Glutamatergic neuron (in vitro differentiated cells): ENCODE data around the gene AHCY. TPM values are rescaled to one million over a fixed set of nuclear protein-coding genes. Genes with fewer than 3 reads are reported as not detected.

Source experiments
- DNase-seq: peaks from one replicate; pipeline ENCODE4 v3.0.0; 2022
- H3K27ac Mint-ChIP-seq: one replicate; pipeline ENCODE4 v1.8.0; 2020; ENCODE audit warnings: mild to moderate bottlenecking, mixed read lengths, inconsistent platforms; ENCODE audit not compliant: unreplicated experiment
- H3K27me3 Mint-ChIP-seq: one replicate; pipeline ENCODE4 v1.8.0; 2020; ENCODE audit warnings: mild to moderate bottlenecking, moderate library complexity, mixed read lengths, inconsistent platforms; ENCODE audit not compliant: unreplicated experiment
- H3K36me3 Mint-ChIP-seq: one replicate; pipeline ENCODE4 v1.8.0; 2020; ENCODE audit warnings: mild to moderate bottlenecking, mixed read lengths, inconsistent platforms; ENCODE audit not compliant: unreplicated experiment
- H3K4me1 Mint-ChIP-seq: one replicate; pipeline ENCODE4 v1.8.0; 2020; ENCODE audit warnings: mild to moderate bottlenecking, low read depth, mixed read lengths, inconsistent platforms; ENCODE audit not compliant: unreplicated experiment
- H3K4me3 Mint-ChIP-seq: one replicate; pipeline ENCODE4 v1.8.0; 2020; ENCODE audit warnings: mild to moderate bottlenecking, mixed read lengths, inconsistent platforms; ENCODE audit not compliant: unreplicated experiment
- H3K9me3 Mint-ChIP-seq: one replicate; pipeline ENCODE4 v1.8.0; 2020; ENCODE audit warnings: mild to moderate bottlenecking, moderate library complexity, mixed read lengths, inconsistent platforms; ENCODE audit not compliant: unreplicated experiment
- total RNA-seq: library from RNA; stranded (reverse); fragmentation: NEBNext Ultra II Directional; extraction: Animal tissue kit (Norgen Biotek cat#: 25700); gene quantifications from one replicate; pipeline ENCODE4 v1.2.1, GENCODE V29; 2021; ENCODE audit not compliant: unreplicated experiment
- TF ChIP-seq, protein P1 (sequence below): fragments of 200-600 bp; sonication (generic); IDR thresholded peaks from one replicate; pipeline ENCODE4 v1.5.0; 2021; ENCODE audit not compliant: partially characterized antibody, unreplicated experiment

The AHCY gene
- total RNA-seq, 1 donor from 2014 or later: 97.9 TPM

DNA sequence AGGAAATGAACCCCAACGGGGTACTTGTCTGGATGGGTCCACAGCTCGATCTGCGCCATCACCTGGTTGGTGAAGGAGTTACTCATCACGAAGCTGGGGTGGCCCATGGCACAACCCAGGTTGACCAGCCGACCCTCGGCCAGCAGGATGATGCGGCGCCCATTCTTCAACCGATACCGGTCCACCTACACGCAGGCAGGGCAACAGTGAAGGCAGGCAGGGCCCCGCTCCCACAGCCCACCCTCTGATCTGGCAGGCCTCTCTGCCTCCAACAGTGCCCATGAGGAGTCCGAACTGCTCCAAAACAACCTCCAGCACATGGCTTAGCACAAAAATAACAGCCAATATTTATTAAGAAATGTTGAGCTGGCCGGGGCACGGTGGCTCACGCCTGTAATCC, 17.7 kb downstream of the AHCY start:
- H3K36me3 Mint-ChIP-seq: no peaks in the 10 kb centered on the region
- H3K27me3 Mint-ChIP-seq: peaks cover 3% of the 10 kb centered on the region
- TF ChIP-seq, protein P1, sequence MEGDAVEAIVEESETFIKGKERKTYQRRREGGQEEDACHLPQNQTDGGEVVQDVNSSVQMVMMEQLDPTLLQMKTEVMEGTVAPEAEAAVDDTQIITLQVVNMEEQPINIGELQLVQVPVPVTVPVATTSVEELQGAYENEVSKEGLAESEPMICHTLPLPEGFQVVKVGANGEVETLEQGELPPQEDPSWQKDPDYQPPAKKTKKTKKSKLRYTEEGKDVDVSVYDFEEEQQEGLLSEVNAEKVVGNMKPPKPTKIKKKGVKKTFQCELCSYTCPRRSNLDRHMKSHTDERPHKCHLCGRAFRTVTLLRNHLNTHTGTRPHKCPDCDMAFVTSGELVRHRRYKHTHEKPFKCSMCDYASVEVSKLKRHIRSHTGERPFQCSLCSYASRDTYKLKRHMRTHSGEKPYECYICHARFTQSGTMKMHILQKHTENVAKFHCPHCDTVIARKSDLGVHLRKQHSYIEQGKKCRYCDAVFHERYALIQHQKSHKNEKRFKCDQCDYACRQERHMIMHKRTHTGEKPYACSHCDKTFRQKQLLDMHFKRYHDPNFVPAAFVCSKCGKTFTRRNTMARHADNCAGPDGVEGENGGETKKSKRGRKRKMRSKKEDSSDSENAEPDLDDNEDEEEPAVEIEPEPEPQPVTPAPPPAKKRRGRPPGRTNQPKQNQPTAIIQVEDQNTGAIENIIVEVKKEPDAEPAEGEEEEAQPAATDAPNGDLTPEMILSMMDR: no peak
- H3K9me3 Mint-ChIP-seq: peaks cover 4% of the 10 kb centered on the region
- H3K4me1 Mint-ChIP-seq: no peaks in the 10 kb centered on the region
- no peak overlapping the region for H3K27ac Mint-ChIP-seq
- DNase-seq: no peak
- no peak overlapping the region for H3K4me3 Mint-ChIP-seq

DNA sequence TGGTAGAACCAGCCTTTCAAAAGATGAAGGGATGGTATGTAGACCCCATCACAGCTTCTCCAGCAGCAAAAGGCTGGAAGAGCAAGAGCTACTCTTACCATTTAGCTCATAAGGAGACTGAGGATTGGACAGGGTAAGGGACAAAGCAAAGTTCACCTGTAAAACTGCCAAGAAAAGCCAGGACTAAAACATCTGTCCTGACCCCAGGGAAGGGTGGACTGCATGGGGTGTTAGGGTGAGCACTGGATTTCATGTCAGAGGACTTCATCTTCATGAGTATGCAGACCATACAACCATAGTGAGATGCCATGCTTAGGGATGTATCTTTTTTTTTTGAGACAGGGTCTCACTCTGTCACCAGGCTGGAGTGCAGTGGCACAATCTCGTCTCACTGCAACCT, 19.3 kb downstream of the AHCY start:
- Mint-ChIP-seq H3K27ac (no peak overlapping the region), H3K36me3 (no peaks in the 10 kb centered on the region), H3K4me3 (no peak overlapping the region), H3K27me3 (peaks cover 2% of the 10 kb centered on the region), H3K9me3 (peaks cover 4% of the 10 kb centered on the region), H3K4me1 (no peaks in the 10 kb centered on the region)
- no peak for DNase-seq
- TF ChIP-seq, protein P1: no peak

DNA sequence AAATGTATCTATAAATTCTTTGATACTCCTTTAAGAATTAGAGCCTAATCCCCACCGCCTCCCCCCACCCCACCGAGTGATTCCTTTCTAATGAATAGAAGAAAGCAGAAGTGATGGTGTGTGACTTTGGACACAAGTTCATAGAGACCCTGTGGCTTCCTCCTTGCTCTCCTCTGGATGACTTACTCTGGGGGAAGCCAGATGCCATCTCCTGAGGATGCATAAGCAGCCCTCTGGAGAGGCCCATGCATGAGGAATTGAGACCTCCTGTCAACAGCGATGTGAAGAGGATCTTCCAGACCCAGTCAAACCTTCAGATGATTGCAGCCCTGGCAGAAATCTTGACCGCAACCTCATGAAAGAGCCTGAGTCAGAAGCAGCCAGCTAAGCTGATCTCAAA, 21.1 kb downstream of the AHCY start:
- DNase-seq: no peak
- Mint-ChIP-seq H3K4me3 (no peak overlapping the region), H3K36me3 (no peaks in the 10 kb centered on the region), H3K27me3 (peaks cover 2% of the 10 kb centered on the region), H3K9me3 (peaks cover 4% of the 10 kb centered on the region), H3K27ac (no peak overlapping the region), H3K4me1 (no peaks in the 10 kb centered on the region)
- TF ChIP-seq, protein P1: no peak

DNA sequence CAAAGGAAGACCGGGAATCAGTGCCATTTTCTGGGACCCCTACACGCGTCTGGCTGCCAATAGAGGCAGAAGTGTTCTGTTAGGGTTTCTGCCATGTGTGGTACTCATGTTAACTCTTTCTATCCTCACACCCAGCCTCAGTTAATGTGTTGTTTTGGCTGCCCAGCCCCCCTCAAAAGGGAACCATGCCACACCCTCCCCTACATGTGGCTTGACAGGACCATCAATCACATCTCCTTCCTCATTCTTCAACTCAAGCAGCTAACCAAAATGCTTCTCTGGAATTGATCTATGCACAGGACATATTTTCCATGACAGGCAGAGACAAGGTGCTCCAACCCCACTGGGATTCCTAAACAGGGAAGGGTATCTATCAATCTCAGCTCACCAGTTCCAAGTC, 22.0 kb downstream of the AHCY start:
- Mint-ChIP-seq H3K27ac (no peak overlapping the region), H3K4me1 (no peaks in the 10 kb centered on the region), H3K9me3 (peaks cover 1% of the 10 kb centered on the region), H3K27me3 (peaks cover 2% of the 10 kb centered on the region), H3K36me3 (no peaks in the 10 kb centered on the region), H3K4me3 (no peak overlapping the region)
- TF ChIP-seq, protein P1: no peak
- DNase-seq: no peak

DNA sequence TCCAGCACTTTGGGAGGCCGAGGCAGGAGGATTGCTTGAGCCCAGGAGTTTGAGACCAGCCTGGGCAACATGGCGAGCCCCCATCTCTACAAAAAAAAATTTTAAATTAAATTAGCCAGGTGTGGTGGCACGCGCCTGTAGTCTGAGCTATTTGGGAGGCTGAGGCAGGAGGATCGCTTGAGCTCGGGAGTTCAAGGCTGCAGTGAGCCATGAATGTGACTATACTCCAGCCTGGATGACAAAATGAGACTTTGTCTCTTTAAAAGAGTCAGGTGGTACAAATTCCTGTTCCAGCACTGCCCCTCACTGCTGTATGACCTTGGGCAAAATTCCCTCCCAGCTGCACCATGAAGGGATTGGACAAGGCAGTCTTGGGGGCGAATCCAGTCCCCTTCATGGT, 28.5 kb downstream of the AHCY start:
- Mint-ChIP-seq H3K4me1 (no peaks in the 10 kb centered on the region), H3K27ac (no peak overlapping the region), H3K4me3 (no peak overlapping the region), H3K27me3 (peaks cover 3% of the 10 kb centered on the region), H3K36me3 (no peaks in the 10 kb centered on the region), H3K9me3 (peaks cover 4% of the 10 kb centered on the region)
- TF ChIP-seq, protein P1: no peak
- no peak for DNase-seq
